K562 (cell line): Measurements from ENCODE around the gene KNSTRN. TPM values are rescaled to one million over a fixed set of nuclear protein-coding genes. Genes with fewer than 3 reads are reported as not detected.

Source experiments
- ATAC-seq: fragments of 200-7000 bp; cut with Tn5 transposase; 3 replicates; pipeline ENCODE4 v1.9.1; 2020; ENCODE audit warnings: moderate library complexity
- BruUV-seq: library from RNA; stranded (reverse); fragments of 400-500 nt; replicated peaks from 2 replicates; lab custom pipeline; 2021; lab: Mats Ljungman, UMichigan
- CTCF ChIA-PET: fragments of 300-600 bp; formaldehyde crosslinking; extraction: SDS; loops from one replicate; lab custom pipeline; 2021; ENCODE audit warnings: low intra/inter-chr PET ratio; lab: Yijun Ruan, JAX
- POLR2A ChIA-PET: fragments of 300-600, 350-650 bp; sonication (Branson Sonifier 250); formaldehyde crosslinking; extraction: SDS; loops from one replicate; lab custom pipeline; 2021; ENCODE audit warnings: antibody characterized with exemption, inconsistent platforms; lab: Yijun Ruan, JAX
- DNase-seq, 4 experiments: peaks; one replicate each; pipeline versions ENCODE4 v3.0.0 to v3.0.0-alpha.2; 2011 to 2018; ENCODE audit warnings: low spot score in 3 of 4, mixed read lengths in 3 of 4; ENCODE audit errors: extremely low read depth in 1 of 4
- FAIRE-seq: peaks from 2 replicates; lab custom pipeline; 2011; peaks lifted over from hg19 to GRCh38; lab: Jason Lieb, UNC
- H2AFZ ChIP-seq: 2 replicates; pipeline ENCODE4 v1.6.0; 2011; ENCODE audit warnings: low read depth, low read length, control low read depth, inconsistent platforms
- H3K27ac ChIP-seq: fragments of 200-600 bp; 3 replicates; pipeline ENCODE4 v1.8.0; 2011; ENCODE audit warnings: low read depth, mild to moderate bottlenecking, control low read depth, inconsistent platforms, low read length, moderate library complexity, mixed read lengths; ENCODE audit errors: extremely low read depth
- H3K27me3 ChIP-seq, 2 experiments: fragments of 300-600 bp in 1 of 2; 2 replicates in 1 of 2; 3 replicates in 1 of 2; pipeline versions ENCODE4 v1.6.0 to v1.8.0; 2011; ENCODE audit warnings: inconsistent platforms in 2 of 2, low read length in 2 of 2, mild to moderate bottlenecking in 1 of 2, mixed read lengths in 1 of 2, moderate library complexity in 1 of 2; ENCODE audit not compliant: control insufficient read depth in 2 of 2, insufficient read depth in 2 of 2
- H3K36me3 ChIP-seq: fragments of 300-600 bp; 3 replicates; pipeline ENCODE4 v1.8.0; 2011; ENCODE audit warnings: mild to moderate bottlenecking, low read length, inconsistent platforms; ENCODE audit not compliant: control insufficient read depth, insufficient read depth
- H3K4me1 ChIP-seq, 2 experiments: fragments of 200-600 bp in 1 of 2; replicated peaks in 1 of 2; 2 replicates in 1 of 2; 3 replicates in 1 of 2; pipeline versions ENCODE4 v1.5.1 to v1.8.0; 2011; ENCODE audit warnings: inconsistent platforms in 2 of 2, low read length in 2 of 2, mild to moderate bottlenecking in 1 of 2, mixed read lengths in 1 of 2, moderate library complexity in 1 of 2; ENCODE audit not compliant: control insufficient read depth in 2 of 2, insufficient read depth in 2 of 2
- H3K4me2 ChIP-seq: 2 replicates; pipeline ENCODE4 v1.6.1; 2011; ENCODE audit warnings: low read length, control low read depth, inconsistent platforms, mixed read lengths; ENCODE audit not compliant: insufficient read depth
- H3K4me3 ChIP-seq: fragments of 200-600 bp; sonication (generic), shearing (Covaris generic); 2 replicates; pipeline ENCODE4 v1.5.1; 2016; ENCODE audit warnings: control low read depth, inconsistent platforms
- H3K79me2 ChIP-seq: fragments of 200-600 bp; 3 replicates; pipeline ENCODE4 v1.8.0; 2011; ENCODE audit warnings: low read length, inconsistent platforms; ENCODE audit not compliant: control insufficient read depth, insufficient read depth
- H3K9ac ChIP-seq, 2 experiments: 2 replicates each; pipeline versions ENCODE4 v1.6.0 to v1.6.1; 2011; ENCODE audit warnings: low read depth in 2 of 2, low read length in 2 of 2, control low read depth in 1 of 2, inconsistent platforms in 1 of 2, mild to moderate bottlenecking in 1 of 2, mixed read lengths in 1 of 2; ENCODE audit not compliant: insufficient read depth in 1 of 2
- H3K9me1 ChIP-seq: one replicate; pipeline ENCODE4 v1.6.0; 2011; ENCODE audit warnings: inconsistent platforms, mild to moderate bottlenecking, low read length, moderate library complexity; ENCODE audit not compliant: control insufficient read depth, insufficient read depth
- H3K9me3 ChIP-seq: replicated peaks from 2 replicates; pipeline ENCODE4 v1.5.1; 2011; ENCODE audit warnings: low read depth, low read length, inconsistent platforms; ENCODE audit not compliant: control insufficient read depth, insufficient read depth
- H4K20me1 ChIP-seq: replicated peaks from 2 replicates; pipeline ENCODE4 v1.6.1; 2011; ENCODE audit warnings: low read length, inconsistent platforms, mixed read lengths; ENCODE audit not compliant: control insufficient read depth, insufficient read depth
- DEAF1 ChIP-seq: fragments of 450-650 bp; formaldehyde crosslinking; IDR thresholded peaks from 2 replicates; pipeline ENCODE4 v1.4.0; 2020; ENCODE audit warnings: mild to moderate bottlenecking, moderate library complexity
- E2F1 ChIP-seq: sonication (generic); formaldehyde crosslinking; IDR thresholded peaks from 2 replicates; pipeline ENCODE4 v1.8.1; 2023; ENCODE audit warnings: mild to moderate bottlenecking, missing genetic modification reagents, moderate library complexity
- KDM2B ChIP-seq: fragments of 250-450 bp; sonication (Bioruptor Pico); IDR thresholded peaks from 2 replicates; pipeline ENCODE4 v1.8.0; 2021; ENCODE audit warnings: mild to moderate bottlenecking, moderate library complexity
- MAZ ChIP-seq, 2 experiments: fragments of 450-650 bp in 1 of 2; sonication (generic) in 1 of 2; formaldehyde crosslinking; IDR thresholded peaks in 1 of 2; conservative IDR thresholded peaks in 1 of 2; 2 replicates each; pipeline versions ENCODE4 v1.4.0 to v1.5.0; 2020; ENCODE audit warnings: mild to moderate bottlenecking in 1 of 2, missing genetic modification reagents in 1 of 2
- NEUROD1 ChIP-seq: fragments of 150-350 bp; IDR thresholded peaks from 2 replicates; pipeline ENCODE4 v1.6.1; 2014; ENCODE audit warnings: borderline replicate concordance, low read length, low read depth; ENCODE audit not compliant: partially characterized antibody
- SMARCB1 ChIP-seq: IDR thresholded peaks from 2 replicates; pipeline ENCODE4 v1.6.1; 2011; ENCODE audit warnings: improper control_type of control experiment, low read depth; ENCODE audit not compliant: insufficient read length
- STAT5B ChIP-seq: fragments of 250-450 bp; sonication (Bioruptor Pico); IDR thresholded peaks from 2 replicates; pipeline ENCODE4 v1.8.0; 2021; ENCODE audit warnings: mild to moderate bottlenecking, inconsistent platforms
- ZNF174 ChIP-seq: fragments of 250-450 bp; sonication (Bioruptor Pico); IDR thresholded peaks from 2 replicates; pipeline ENCODE4 v1.4.0; 2020; ENCODE audit warnings: mild to moderate bottlenecking
- ZNF175 ChIP-seq: fragments of 200-800 bp; sonication (Bioruptor generic); IDR thresholded peaks from 2 replicates; pipeline ENCODE4 v1.6.1; 2016; ENCODE audit warnings: low read depth, mild to moderate bottlenecking, missing genetic modification characterization, missing compliant biosample characterization
- ZNF274 ChIP-seq: IDR thresholded peaks from 2 replicates; pipeline ENCODE4 v1.6.1; 2011; ENCODE audit warnings: low read depth, mild to moderate bottlenecking, low read length, moderate library complexity, borderline replicate concordance
- WGBS: fragments of 100-300 bp; shearing (Covaris generic); methylation state at CpG from one replicate; pipeline ENCODE4 v1.1.6; 2016; ENCODE audit warnings: low coverage, mixed read lengths; ENCODE audit not compliant: insufficient coverage; ENCODE audit errors: missing lambda C conversion rate; 5-methylcytosine and 5-hydroxymethylcytosine counted together
- in situ Hi-C: fragments of 300-500 bp; cut with MboI; formaldehyde crosslinking; loops from 4 replicates; pipeline ENCODE4 v1.15.0; 2018; ENCODE audit warnings: inconsistent platforms, mixed read lengths
- intact Hi-C: fragments of 100-400 bp; cut with micrococcal nuclease; formaldehyde crosslinking; loops from 2 replicates; pipeline ENCODE4 v1.14.2; 2022
- polyA plus RNA-seq, 8 experiments: library from polyadenylated mRNA; depleted of rRNA in 4 of 8; stranded (reverse) in 5 of 8; unstranded in 3 of 8; fragments of >200 nt; fragmentation: Nextera tagmentation in 2 of 8; fragmentation: Illumina TruSeq in 1 of 8; extraction: Ambion mirVana in 2 of 8; extraction: Trizol in 1 of 8; gene quantifications; 2 replicates each; pipeline versions ENCODE4 v1.2.1 to v1.2.3, GENCODE V29; 2011 to 2014; ENCODE audit warnings: inconsistent platforms in 1 of 8, missing spikeins in 1 of 8
- total RNA-seq, 7 experiments: library from RNA; depleted of rRNA in 6 of 7; stranded (reverse); fragments of >200 nt in 6 of 7; fragmentation: Illumina TruSeq in 2 of 7; extraction: Trizol in 2 of 7; gene quantifications; 2 replicates each; pipeline versions ENCODE4 v1.2.1 to v1.2.3, GENCODE V29; 2011 to 2021; ENCODE audit warnings: low replicate concordance in 1 of 7

The KNSTRN gene
- total and polyA plus RNA-seq, 9 of the 15 experiments (the other 6 are each of a cell fraction or from before 2014, with no cell fraction given) = 48.7 to 88.2 (median 66.3) TPM

GRCh38 chr15:40337597-40337996 is 44.9 kb upstream of the KNSTRN start:
- H3K27me3 ChIP-seq = no peaks in the 10 kb centered on the region
- no peak for DNase-seq
- intact Hi-C loops (loop anchor here (5.0 kb wide), 1 partner anchor 120 kb away; no protein-coding TSS in a partner anchor), in situ Hi-C loops (no loop called here)
- no peaks in the 10 kb centered on the region for H3K36me3 ChIP-seq
- no peak overlapping the region for H3K4me3 ChIP-seq
- no peak for ATAC-seq
- H4K20me1 ChIP-seq = peaks cover 6% of the 10 kb centered on the region; the same call in 1 of the 2 replicates
- no peaks in the 10 kb centered on the region for H3K9me3 ChIP-seq
- CTCF ChIA-PET = interaction anchor here (0.6 to 1.9 kb wide), 6 partner anchors 15 to 61 kb away, joined by 3 to 11 read pairs (median 6); partner anchors contain the start of genes ANKRD63 and INAFM2
- no peak for TF ChIP-seq ZNF175 (CRISPR knock-in tag)
- no peak for TF ChIP-seq NEUROD1
- peak overlapping the region; percentile 69 for H2AFZ ChIP-seq
- no TSS peak for BruUV-seq
- POLR2A ChIA-PET = interaction anchor here (0.6 to 2.2 kb wide), 5 partner anchors 9 to 58 kb away, joined by 3 to 12 read pairs (median 5); partner anchors contain the start of gene INAFM2
- peaks cover 22 to 63% of the 10 kb centered on the region in 2 experiments for H3K4me1 ChIP-seq
- no peaks in the 10 kb centered on the region for H3K79me2 ChIP-seq
- FAIRE-seq = no peak
- H3K4me2 ChIP-seq = no peak overlapping the region
- H3K27ac ChIP-seq = no peak overlapping the region
- peak overlapping the region in 1 of 2 experiments; percentile 33; a peak in 1 of 4 replicates for H3K9ac ChIP-seq
- H3K9me1 ChIP-seq = no peaks in the 10 kb centered on the region
- 76% methylated on average over 9 of the region's 19 CpGs for WGBS

- Histone ChIP-seq H2AFZ (peak overlapping the region; percentile 69), H3K4me3 (no peak overlapping the region), H3K9me1 (no peaks in the 10 kb centered on the region), H3K4me2 (no peak overlapping the region), H3K9ac (peak overlapping the region in 1 of 2 experiments; percentile 22; a peak in 1 of 4 replicates), H3K27ac (no peak overlapping the region), H3K79me2 (no peaks in the 10 kb centered on the region), H3K4me1 (peaks cover 22 to 63% of the 10 kb centered on the region in 2 experiments), H3K27me3 (no peaks in the 10 kb centered on the region), H4K20me1 (peaks cover 6% of the 10 kb centered on the region; the same call in 1 of the 2 replicates), H3K9me3 (no peaks in the 10 kb centered on the region), H3K36me3 (no peaks in the 10 kb centered on the region)
- DNase-seq (peak; percentile 87 to 91 (median 91)), FAIRE-seq (peak; percentile 96), ATAC-seq (peak; percentile 87)
- ChIA-PET POLR2A (interaction anchor here (0.6 to 2.2 kb wide), 5 partner anchors 10 to 298 kb away, joined by 3 to 8 read pairs (median 3); partner anchors contain the start of genes DISP2 and INAFM2), CTCF (interaction anchor here (0.6 to 1.9 kb wide), 10 partner anchors 14 to 121 kb away, joined by 3 to 11 read pairs (median 4); partner anchors contain the start of gene ANKRD63)
- BruUV-seq = no TSS peak
- 20% methylated on average over 11 of the region's 11 CpGs for WGBS
- intact Hi-C loops (loop anchor here (1.0 to 5.0 kb wide), 3 partner anchors 17 to 121 kb away; no protein-coding TSS in a partner anchor), in situ Hi-C loops (no loop called here)
- TF ChIP-seq SMARCB1 (no peak), ZNF174 (no peak), E2F1 (CRISPR knock-in tag) (no peak), MAZ (CRISPR knock-in tag; conservative IDR thresholded peaks at IDR 0.05 in 1 of 2, IDR thresholded peaks at IDR 0.05 in 1 of 2) (peak; percentile 59 to 93; a peak in 3 of 4 replicates), STAT5B (CRISPR knock-in tag) (no peak), ZNF274 (no peak), KDM2B (no peak), DEAF1 (CRISPR knock-in tag) (peak; percentile 84)
Observed at GRCh38 chr15:40338041-40338657, 44.4 kb upstream of the KNSTRN start.
